ENCODE measurements around the gene RPL38.

Gene RPL38

DNA sequence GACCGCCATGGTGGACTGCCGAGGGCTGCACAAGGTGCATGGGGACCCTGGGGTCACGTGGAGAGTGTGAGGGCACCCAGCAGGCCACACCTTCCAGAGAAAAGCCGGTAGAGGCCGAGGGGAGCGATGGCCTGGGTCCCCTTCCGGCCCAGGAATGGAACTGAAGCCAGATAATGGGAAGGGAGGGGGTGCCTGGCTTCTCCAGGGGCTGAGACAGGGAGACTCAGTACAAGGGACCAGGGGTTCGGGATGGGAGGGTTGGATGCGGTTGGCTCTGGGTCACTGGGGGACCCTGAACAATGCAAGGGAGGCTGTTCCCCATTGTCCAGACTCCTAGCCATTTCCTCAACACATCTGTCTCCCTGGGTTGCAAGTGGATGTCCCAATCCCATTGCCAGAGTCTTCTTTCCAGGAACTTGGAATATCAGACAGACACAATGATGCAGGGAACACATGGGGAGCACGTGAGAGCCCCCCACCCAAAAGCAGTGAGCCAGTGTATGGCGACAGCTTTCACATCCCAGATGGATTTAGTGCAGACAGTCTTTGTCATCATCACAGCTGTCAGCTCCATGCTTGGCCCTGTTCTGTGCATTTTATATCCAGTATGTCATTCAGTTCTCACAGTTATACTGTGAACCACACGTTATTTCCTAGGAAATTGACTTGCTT lies 47.0 kb downstream of the RPL38 start:
- TF ChIP-seq POLR2A (IDR thresholded peaks at IDR 0.05; ENCODE audit: low read depth, low read length): no peak
- FAIRE-seq: no peak
- no peak for DNase-seq (ENCODE audit: insufficient read length, low spot score)

DNA sequence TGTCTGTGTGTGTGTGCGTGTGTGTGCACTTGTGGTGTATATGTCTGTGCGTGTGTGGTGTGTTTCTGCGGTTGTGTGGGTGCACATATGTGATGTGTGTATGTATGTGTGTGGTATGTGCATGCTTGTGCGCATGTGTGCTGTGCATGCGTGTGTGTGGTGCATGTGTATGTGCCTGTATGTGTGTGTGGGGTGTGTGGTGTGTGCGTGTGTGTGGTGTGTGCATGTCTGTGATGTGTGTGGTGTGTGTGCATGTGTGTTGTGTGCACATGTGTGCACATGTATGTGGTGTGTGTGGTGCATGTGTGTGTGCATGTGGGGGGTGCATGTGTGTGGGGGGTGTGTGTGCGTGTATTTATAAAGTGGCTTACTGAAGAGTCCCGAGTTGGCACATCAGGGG lies 47.6 kb downstream of the RPL38 start:
- TF ChIP-seq POLR2A (IDR thresholded peaks at IDR 0.05; ENCODE audit: low read depth, low read length): no peak
- DNase-seq (ENCODE audit: insufficient read length, low spot score): no peak
- FAIRE-seq: no peak

DNA sequence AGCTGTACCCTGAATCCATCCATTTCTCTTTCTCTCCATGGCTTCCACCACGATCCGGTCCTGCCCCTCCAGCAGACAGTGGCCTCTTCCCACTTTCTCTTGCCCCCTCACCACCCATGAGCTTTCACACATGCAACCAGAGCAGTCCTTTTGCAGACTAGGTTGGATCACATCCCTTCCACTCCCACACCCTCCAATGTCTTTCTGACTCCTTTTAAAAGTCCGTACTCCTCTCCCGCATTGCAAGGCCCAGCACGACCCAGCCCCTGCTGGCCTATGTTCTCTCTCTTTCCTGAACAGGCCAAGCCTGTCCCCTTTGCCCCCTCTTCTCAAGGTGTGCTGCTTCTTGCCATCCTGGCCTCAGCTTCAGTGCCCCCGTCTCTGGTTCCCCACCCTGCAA lies 48.1 kb downstream of the RPL38 start:
- FAIRE-seq: no peak
- TF ChIP-seq POLR2A (IDR thresholded peaks at IDR 0.05; ENCODE audit: low read depth, low read length): no peak
- DNase-seq (ENCODE audit: insufficient read length, low spot score): no peak

DNA sequence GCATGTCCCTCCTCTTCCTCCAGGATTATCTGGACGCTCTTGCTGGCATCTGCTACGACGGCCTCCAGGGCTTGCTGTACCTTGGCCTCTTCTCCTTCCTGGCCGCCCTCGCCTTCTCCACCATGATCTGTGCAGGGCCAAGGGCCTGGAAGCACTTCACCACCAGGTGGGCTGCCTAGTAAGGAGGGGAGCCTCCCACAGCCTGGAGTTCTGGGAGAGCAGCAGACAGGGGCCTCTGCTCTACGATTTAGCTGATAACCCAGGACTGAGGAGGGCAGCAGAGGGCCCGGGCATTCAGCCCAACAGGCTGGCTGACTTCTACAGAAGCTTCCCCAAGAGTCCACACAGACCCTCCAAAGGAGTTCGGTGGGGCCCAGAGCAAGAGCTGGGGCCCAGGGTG lies 48.7 kb downstream of the RPL38 start:
- FAIRE-seq (no peak), DNase-seq (ENCODE audit: insufficient read length, low spot score) (no peak)
- TF ChIP-seq POLR2A (IDR thresholded peaks at IDR 0.05; ENCODE audit: low read depth, low read length): no peak

DNA sequence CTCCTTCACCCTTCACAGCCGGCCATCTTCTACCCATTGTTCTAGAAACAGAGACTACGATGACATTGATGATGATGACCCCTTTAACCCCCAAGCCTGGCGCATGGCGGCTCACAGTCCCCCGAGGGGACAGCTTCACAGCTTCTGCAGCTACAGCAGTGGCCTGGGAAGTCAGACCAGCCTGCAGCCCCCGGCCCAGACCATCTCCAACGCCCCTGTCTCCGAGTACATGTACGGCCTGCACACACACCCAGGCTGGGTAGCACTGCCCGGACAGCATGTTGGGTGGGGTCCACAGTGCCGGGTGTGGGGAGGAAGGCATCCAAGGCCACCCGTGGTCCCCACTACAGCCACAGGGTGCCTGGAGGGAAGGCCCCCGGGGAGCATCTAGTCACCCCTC lies 49.6 kb downstream of the RPL38 start:
- DNase-seq (ENCODE audit: insufficient read length, low spot score): no peak
- no peak for FAIRE-seq
- TF ChIP-seq POLR2A (IDR thresholded peaks at IDR 0.05; ENCODE audit: low read depth, low read length): no peak

DNA sequence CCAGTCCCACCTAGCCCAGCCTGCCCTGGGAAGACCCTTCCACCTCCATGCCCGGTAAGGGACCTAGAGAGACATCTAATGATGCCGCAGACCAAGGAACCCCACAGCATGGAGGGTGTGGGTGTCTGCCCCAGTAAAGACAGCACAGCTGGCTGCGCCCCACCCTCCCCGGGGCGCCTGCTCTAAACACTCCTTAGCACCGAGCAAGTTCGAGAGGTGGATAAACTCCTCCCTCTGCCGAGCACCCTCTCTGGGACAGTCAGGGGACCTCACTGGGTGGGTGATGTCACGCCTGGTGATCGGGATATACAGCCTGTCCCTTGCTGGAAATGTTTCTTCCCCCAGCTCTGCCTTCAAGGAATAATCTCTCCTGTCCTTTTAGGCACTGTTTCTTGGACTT lies 53.8 kb downstream of the RPL38 start:
- FAIRE-seq (no peak), DNase-seq (ENCODE audit: insufficient read length, low spot score) (no peak)
- TF ChIP-seq POLR2A (IDR thresholded peaks at IDR 0.05; ENCODE audit: low read depth, low read length): no peak

DNA sequence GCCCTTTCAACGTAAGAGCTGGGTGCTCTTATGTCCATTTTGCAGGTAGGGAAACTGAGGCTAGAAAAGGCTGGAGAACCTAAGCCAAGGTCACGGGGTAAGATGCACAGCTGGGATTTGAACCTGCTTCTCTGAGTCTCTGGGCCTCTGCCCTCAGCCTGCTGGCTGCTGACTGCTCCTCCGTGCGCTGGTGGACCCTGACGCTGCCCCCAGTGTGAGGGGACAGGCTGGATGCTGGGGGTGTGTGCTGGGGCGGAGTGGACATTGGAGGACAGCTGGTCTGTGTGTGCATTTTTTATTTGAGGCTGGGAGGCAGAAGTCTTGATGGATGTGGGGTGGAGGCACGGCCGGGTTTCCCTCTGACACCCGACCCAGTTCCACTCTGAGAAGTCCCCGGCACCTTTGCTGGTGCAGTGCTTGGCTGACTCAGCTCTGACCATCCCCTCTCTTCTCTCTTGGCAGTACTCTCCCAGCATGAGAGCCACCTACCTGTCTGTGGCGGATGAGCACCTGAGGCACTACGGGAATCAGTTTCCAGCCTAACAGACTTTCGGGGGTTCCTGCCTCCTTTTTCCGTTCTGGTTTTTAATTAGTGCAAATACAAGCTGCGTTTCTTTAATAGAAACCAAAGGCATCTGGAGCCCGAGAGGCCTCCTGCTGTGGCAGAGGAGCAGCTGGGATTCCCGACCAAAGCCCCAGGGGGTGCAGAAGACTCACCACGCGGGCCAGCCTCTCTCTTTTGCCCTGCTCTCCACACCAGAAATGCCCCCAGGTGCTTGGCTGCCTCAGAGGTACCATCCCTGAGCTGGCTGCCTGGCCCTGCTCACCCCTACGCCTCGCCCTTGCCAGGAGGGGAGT lies 56.4 kb downstream of the RPL38 start:
- DNase-seq (ENCODE audit: insufficient read length, low spot score): no peak
- TF ChIP-seq POLR2A (IDR thresholded peaks at IDR 0.05; ENCODE audit: low read depth, low read length): no peak

More for the DNA sequence above, 56.4 kb downstream of the RPL38 start:
- no peak for FAIRE-seq

Measured in H54 (cell line).